Natural killer cell (primary cell): Measurements from ENCODE around the gene DZIP1L. TPM values are rescaled to one million over a fixed set of nuclear protein-coding genes. Genes with fewer than 3 reads are reported as not detected.

Experiments
- ATAC-seq, 3 donors: fragments of 150-1000 bp in 2 of 3; fragments of 200-7000 bp in 1 of 3; cut with Tn5 transposase; 1 replicate in 1 of 3; 2 replicates in 2 of 3; pipeline ENCODE4 v1.10.0; 2021; ENCODE audit warnings: mild to moderate bottlenecking in 2 of 3, moderate library complexity in 2 of 3
- DNase-seq, 2 donors: peaks; one replicate each; pipeline versions ENCODE4 v3.0.0 to v3.0.0-alpha.2; 2013 to 2021; ENCODE audit warnings: mixed read lengths in 1 of 2
- H3K27ac ChIP-seq: one replicate; pipeline ENCODE4 v1.5.1; 2013; ENCODE audit warnings: mild to moderate bottlenecking, low read length
- H3K27me3 ChIP-seq: one replicate; pipeline ENCODE4 v1.6.1; 2013; ENCODE audit warnings: low read length; ENCODE audit not compliant: control insufficient read depth, insufficient read depth
- H3K36me3 ChIP-seq: one replicate; pipeline ENCODE4 v1.6.1; 2013; ENCODE audit warnings: low read length; ENCODE audit not compliant: control insufficient read depth, insufficient read depth
- H3K4me1 ChIP-seq: one replicate; pipeline ENCODE4 v1.6.1; 2013; ENCODE audit warnings: low read length; ENCODE audit not compliant: control insufficient read depth, insufficient read depth
- H3K4me3 ChIP-seq: one replicate; pipeline ENCODE4 v1.5.1; 2013; ENCODE audit warnings: low read length
- H3K9me3 ChIP-seq: one replicate; pipeline ENCODE4 v1.6.1; 2013; ENCODE audit warnings: low read length; ENCODE audit not compliant: control insufficient read depth, insufficient read depth
- H3K27ac Mint-ChIP-seq, 2 donors: one replicate each; pipeline ENCODE4 v1.8.0; 2022; ENCODE audit warnings: mild to moderate bottlenecking in 2 of 2, mixed read lengths in 2 of 2, moderate library complexity in 1 of 2
- H3K27me3 Mint-ChIP-seq, 2 donors: one replicate each; pipeline ENCODE4 v1.8.0; 2022; ENCODE audit warnings: low read depth in 2 of 2, mixed read lengths in 2 of 2
- H3K36me3 Mint-ChIP-seq: one replicate; pipeline ENCODE4 v1.8.0; 2022; ENCODE audit warnings: mixed read lengths
- H3K4me1 Mint-ChIP-seq, 2 donors: one replicate each; pipeline ENCODE4 v1.8.0; 2022; ENCODE audit warnings: mixed read lengths in 2 of 2
- H3K4me3 Mint-ChIP-seq: one replicate; pipeline ENCODE4 v1.8.0; 2022; ENCODE audit warnings: mild to moderate bottlenecking, moderate library complexity, mixed read lengths
- H3K9me3 Mint-ChIP-seq, 2 donors: one replicate each; pipeline ENCODE4 v1.8.0; 2022; ENCODE audit warnings: mixed read lengths in 2 of 2
- WGBS: methylation state at CpG from one replicate; pipeline ENCODE4 v1.1.7; 2013; ENCODE audit warnings: missing lambda C conversion rate; ENCODE audit not compliant: insufficient coverage; 5-methylcytosine and 5-hydroxymethylcytosine counted together
- intact Hi-C: fragments of 100-400 bp; cut with micrococcal nuclease; formaldehyde crosslinking; loops from one replicate; pipeline ENCODE4 v1.14.2; 2022
- total RNA-seq, 4 donors: library from RNA; stranded (reverse); fragments of 120-200 nt in 1 of 4; gene quantifications; one replicate each; pipeline versions ENCODE4 v1.2.3 to v1.2.4, GENCODE V29; 2013 to 2022
- TF ChIP-seq, protein P1 (sequence below): fragments of 200-600 bp; IDR thresholded peaks from one replicate; pipeline ENCODE4 v1.8.0; 2022; ENCODE audit warnings: antibody characterized with exemption

DZIP1L gene
- total RNA-seq, 3 donors from 2014 or later (not counting 1 experiment from before 2014, with no cell fraction given), result not detected

DNA sequence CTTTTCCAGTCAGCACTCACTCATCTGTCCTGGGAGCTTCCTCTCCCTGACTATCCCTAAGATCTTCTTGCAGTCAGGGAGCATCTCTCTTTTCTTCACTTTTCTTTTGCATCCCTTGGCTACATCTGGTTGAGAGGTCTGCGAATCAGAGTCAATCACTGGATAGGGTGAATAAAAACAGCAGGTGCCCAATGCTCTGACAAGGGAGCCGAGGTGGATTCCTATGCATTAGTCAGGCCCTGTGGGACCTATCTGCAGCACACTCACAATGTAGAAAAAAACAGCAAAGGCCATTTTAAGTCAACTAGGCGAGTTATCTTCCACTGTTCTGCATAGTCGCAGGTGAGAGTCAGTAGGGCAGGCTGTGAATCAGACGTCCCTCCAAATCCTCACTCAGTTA lies 35.5 kb downstream of the DZIP1L start:
- H3K36me3 Mint-ChIP-seq, result no peaks in the 10 kb centered on the region
- Histone ChIP-seq H3K27me3 (no peaks in the 10 kb centered on the region), H3K36me3 (no peaks in the 10 kb centered on the region), H3K4me1 (no peaks in the 10 kb centered on the region), H3K27ac (no peak overlapping the region), H3K9me3 (no peaks in the 10 kb centered on the region), H3K4me3 (no peak overlapping the region)
- DNase-seq (no peak), ATAC-seq (no peak)
- TF ChIP-seq, protein P1, sequence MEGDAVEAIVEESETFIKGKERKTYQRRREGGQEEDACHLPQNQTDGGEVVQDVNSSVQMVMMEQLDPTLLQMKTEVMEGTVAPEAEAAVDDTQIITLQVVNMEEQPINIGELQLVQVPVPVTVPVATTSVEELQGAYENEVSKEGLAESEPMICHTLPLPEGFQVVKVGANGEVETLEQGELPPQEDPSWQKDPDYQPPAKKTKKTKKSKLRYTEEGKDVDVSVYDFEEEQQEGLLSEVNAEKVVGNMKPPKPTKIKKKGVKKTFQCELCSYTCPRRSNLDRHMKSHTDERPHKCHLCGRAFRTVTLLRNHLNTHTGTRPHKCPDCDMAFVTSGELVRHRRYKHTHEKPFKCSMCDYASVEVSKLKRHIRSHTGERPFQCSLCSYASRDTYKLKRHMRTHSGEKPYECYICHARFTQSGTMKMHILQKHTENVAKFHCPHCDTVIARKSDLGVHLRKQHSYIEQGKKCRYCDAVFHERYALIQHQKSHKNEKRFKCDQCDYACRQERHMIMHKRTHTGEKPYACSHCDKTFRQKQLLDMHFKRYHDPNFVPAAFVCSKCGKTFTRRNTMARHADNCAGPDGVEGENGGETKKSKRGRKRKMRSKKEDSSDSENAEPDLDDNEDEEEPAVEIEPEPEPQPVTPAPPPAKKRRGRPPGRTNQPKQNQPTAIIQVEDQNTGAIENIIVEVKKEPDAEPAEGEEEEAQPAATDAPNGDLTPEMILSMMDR, result no peak
- WGBS, result 86% methylated on average over 5 of the region's 5 CpGs
- peaks cover 0 to 16% of the 10 kb centered on the region in 2 donors for H3K27me3 Mint-ChIP-seq
- H3K4me3 Mint-ChIP-seq, result no peak overlapping the region
- H3K4me1 Mint-ChIP-seq, result peaks cover 0 to 10% of the 10 kb centered on the region in 2 donors
- no peaks in the 10 kb centered on the region for H3K9me3 Mint-ChIP-seq
- intact Hi-C loops, result no loop called here
- no peak overlapping the region for H3K27ac Mint-ChIP-seq

DNA sequence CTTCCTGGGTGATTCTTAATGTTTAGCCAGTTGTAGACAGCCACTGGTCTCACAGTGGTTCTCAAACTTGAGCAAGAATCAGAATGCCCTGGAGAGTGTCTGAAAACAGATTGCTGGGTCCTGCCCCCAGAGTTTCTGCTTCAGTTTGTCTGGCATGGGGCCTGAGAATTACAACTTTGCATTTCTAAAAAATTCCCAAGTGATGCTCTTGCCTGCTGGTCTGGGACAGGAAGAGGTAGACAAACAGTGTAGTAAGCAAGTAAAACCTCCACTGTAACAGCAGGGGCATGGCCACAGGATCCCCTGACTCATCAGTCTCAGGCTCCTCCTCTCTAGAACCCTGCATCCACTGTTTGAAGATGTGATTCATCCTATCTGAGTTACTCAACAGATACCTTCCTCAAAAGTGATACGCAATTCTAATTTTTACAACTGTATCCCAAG lies 36.5 kb downstream of the DZIP1L start:
- Histone ChIP-seq H3K4me1 (no peaks in the 10 kb centered on the region), H3K36me3 (no peaks in the 10 kb centered on the region), H3K27ac (no peak overlapping the region), H3K9me3 (no peaks in the 10 kb centered on the region), H3K27me3 (no peaks in the 10 kb centered on the region), H3K4me3 (no peak overlapping the region)
- no peak overlapping the region for H3K4me3 Mint-ChIP-seq
- peaks cover 0 to 16% of the 10 kb centered on the region in 2 donors for H3K27me3 Mint-ChIP-seq
- TF ChIP-seq, protein P1, result no peak
- ATAC-seq (no peak), DNase-seq (no peak)
- H3K27ac Mint-ChIP-seq, result no peak overlapping the region
- H3K36me3 Mint-ChIP-seq, result no peaks in the 10 kb centered on the region
- WGBS, result no CpG with 5 or more reads among the region's 1 CpG
- H3K4me1 Mint-ChIP-seq, result peaks cover 0 to 10% of the 10 kb centered on the region in 2 donors
- H3K9me3 Mint-ChIP-seq, result no peaks in the 10 kb centered on the region
- intact Hi-C loops, result no loop called here

DNA sequence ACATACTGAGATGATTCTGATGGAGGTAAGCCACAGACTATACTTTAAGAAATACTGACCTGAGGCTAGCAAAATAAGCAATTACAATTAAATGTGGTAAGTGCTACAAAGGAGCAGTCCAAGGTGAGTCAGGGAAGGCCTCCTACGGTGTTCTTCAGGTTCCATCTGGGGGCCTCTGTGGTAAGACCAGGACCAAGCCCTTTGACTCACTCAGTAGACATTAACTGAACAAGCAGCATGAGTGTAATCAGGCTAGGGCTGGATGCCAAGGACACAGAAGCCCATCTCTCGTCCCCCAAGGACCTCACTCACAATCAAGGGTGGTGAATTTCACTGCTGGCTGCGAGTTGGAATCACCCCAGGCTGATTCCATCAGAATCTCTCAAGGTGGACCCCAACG lies 37.3 kb downstream of the DZIP1L start:
- no peak overlapping the region for H3K4me3 ChIP-seq
- H3K9me3 Mint-ChIP-seq, result peaks cover 0 to 4% of the 10 kb centered on the region in 2 donors
- WGBS, result 73% methylated on average over 4 of the region's 4 CpGs
- TF ChIP-seq, protein P1, result no peak
- no peaks in the 10 kb centered on the region for H3K36me3 ChIP-seq
- intact Hi-C loops, result no loop called here
- no peak for ATAC-seq
- peaks cover 0 to 20% of the 10 kb centered on the region in 2 donors for H3K27me3 Mint-ChIP-seq
- peaks cover 0 to 10% of the 10 kb centered on the region in 2 donors for H3K4me1 Mint-ChIP-seq
- no peak overlapping the region for H3K27ac ChIP-seq
- H3K9me3 ChIP-seq, result no peaks in the 10 kb centered on the region
- no peaks in the 10 kb centered on the region for H3K4me1 ChIP-seq
- no peak for DNase-seq
- H3K27ac Mint-ChIP-seq, result no peak overlapping the region
- H3K4me3 Mint-ChIP-seq, result no peak overlapping the region
- H3K36me3 Mint-ChIP-seq, result no peaks in the 10 kb centered on the region
- H3K27me3 ChIP-seq, result no peaks in the 10 kb centered on the region

DNA sequence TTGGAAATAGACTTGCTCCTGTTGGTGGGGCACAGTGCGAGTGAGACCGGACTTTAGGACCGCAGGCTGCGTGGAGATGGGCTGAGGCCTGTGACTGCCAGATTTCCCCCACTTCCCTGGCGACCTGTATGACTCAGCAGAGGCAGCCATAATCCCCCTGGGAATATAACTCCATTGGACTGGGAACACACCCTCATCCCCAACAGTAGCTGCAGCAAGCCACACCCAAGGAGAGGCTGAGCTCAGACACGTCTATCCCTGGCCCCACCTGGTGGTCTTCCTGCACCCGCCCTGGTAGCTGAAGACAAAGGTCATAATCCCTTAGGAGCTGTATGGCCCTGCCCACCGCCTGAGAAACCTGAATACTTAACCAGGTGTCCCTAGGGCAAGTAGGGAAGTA lies 42.6 kb downstream of the DZIP1L start:
- DNase-seq (no peak), ATAC-seq (no peak)
- 87% methylated on average over 8 of the region's 8 CpGs for WGBS
- Histone ChIP-seq H3K27me3 (no peaks in the 10 kb centered on the region), H3K36me3 (no peaks in the 10 kb centered on the region), H3K4me1 (no peaks in the 10 kb centered on the region), H3K4me3 (no peak overlapping the region), H3K27ac (no peak overlapping the region), H3K9me3 (no peaks in the 10 kb centered on the region)
- peaks cover 11 to 13% of the 10 kb centered on the region in 2 donors for H3K27me3 Mint-ChIP-seq
- no peaks in the 10 kb centered on the region for H3K4me1 Mint-ChIP-seq
- H3K27ac Mint-ChIP-seq, result no peak overlapping the region
- H3K36me3 Mint-ChIP-seq, result no peaks in the 10 kb centered on the region
- intact Hi-C loops, result no loop called here
- H3K9me3 Mint-ChIP-seq, result peaks cover 0 to 4% of the 10 kb centered on the region in 2 donors
- H3K4me3 Mint-ChIP-seq, result no peak overlapping the region
- TF ChIP-seq, protein P1, result no peak
